IMR-90 (cell line): ENCODE measurements around the gene GALM. TPM values are rescaled to one million over a fixed set of nuclear protein-coding genes. Genes with fewer than 3 reads are reported as not detected.
A peak's percentile ranks its signal among the peaks of the same experiment; 100 is the strongest.

Source experiments
- ATAC-seq: fragments of 200-7000 bp; cut with Tn5 transposase; 2 replicates; pipeline ENCODE4 v1.9.1; 2020; ENCODE audit warnings: low read depth, mild to moderate bottlenecking, moderate library complexity
- BruUV-seq: library from RNA; stranded (reverse); fragments of 400-500 nt; replicated peaks from 2 replicates; lab custom pipeline; 2021; lab: Mats Ljungman, UMichigan
- CTCF ChIA-PET: fragments of 300-600 bp; formaldehyde crosslinking; extraction: SDS; loops from one replicate; lab custom pipeline; 2021; ENCODE audit warnings: antibody characterized with exemption; lab: Yijun Ruan, JAX
- POLR2A ChIA-PET: fragments of 300-600 bp; sonication (Branson Sonifier 250); formaldehyde crosslinking; loops from one replicate; lab custom pipeline; 2022; ENCODE audit warnings: antibody characterized with exemption; ENCODE audit not compliant: unreplicated experiment; lab: Charles Lee
- DNase-seq: peaks from one replicate; pipeline ENCODE4 v3.0.0; 2013
- H2AFZ ChIP-seq: replicated peaks from 2 replicates; pipeline ENCODE3; 2013; ENCODE audit warnings: low read length, mild to moderate bottlenecking; ENCODE audit not compliant: poor library complexity
- H2AK5ac ChIP-seq: 2 replicates; pipeline ENCODE4 v1.6.1; 2013; ENCODE audit warnings: low read depth, low read length, inconsistent platforms
- H2AK9ac ChIP-seq: replicated peaks from 2 replicates; pipeline ENCODE3; 2013; ENCODE audit warnings: mild to moderate bottlenecking, low read depth, low read length, moderate library complexity; ENCODE audit not compliant: poor library complexity
- H2BK120ac ChIP-seq: 2 replicates; pipeline ENCODE4 v1.6.1; 2013; ENCODE audit warnings: low read depth, low read length, inconsistent platforms
- H2BK15ac ChIP-seq: 3 replicates; pipeline ENCODE4 v1.6.1; 2013; ENCODE audit warnings: low read depth, low read length, inconsistent platforms
- H2BK20ac ChIP-seq: 2 replicates; pipeline ENCODE4 v1.6.1; 2013; ENCODE audit warnings: low read depth, mild to moderate bottlenecking, inconsistent platforms, low read length, moderate library complexity
- H2BK5ac ChIP-seq: 2 replicates; pipeline ENCODE4 v1.6.1; 2013; ENCODE audit warnings: mild to moderate bottlenecking, low read depth, low read length, inconsistent platforms; ENCODE audit not compliant: poor library complexity, severe bottlenecking
- H3K14ac ChIP-seq: replicated peaks from 2 replicates; pipeline ENCODE4 v1.6.1; 2013; ENCODE audit warnings: low read depth, low read length, inconsistent platforms
- H3K18ac ChIP-seq: 2 replicates; pipeline ENCODE4 v1.6.1; 2013; ENCODE audit warnings: low read depth, low read length, control low read depth
- H3K23ac ChIP-seq: 2 replicates; pipeline ENCODE4 v1.6.1; 2013; ENCODE audit warnings: low read depth, low read length, inconsistent platforms
- H3K27ac ChIP-seq: 2 replicates; pipeline ENCODE4 v1.5.1; 2013; ENCODE audit warnings: mild to moderate bottlenecking, control low read depth, low read length; ENCODE audit not compliant: insufficient read depth
- H3K27me3 ChIP-seq: 2 replicates; pipeline ENCODE4 v1.6.1; 2013; ENCODE audit warnings: low read length; ENCODE audit not compliant: control insufficient read depth, insufficient read depth
- H3K36me3 ChIP-seq: 2 replicates; pipeline ENCODE4 v1.6.1; 2013; ENCODE audit warnings: low read length, mixed read lengths; ENCODE audit not compliant: control insufficient read depth, insufficient read depth
- H3K4ac ChIP-seq: 2 replicates; pipeline ENCODE4 v1.6.1; 2013; ENCODE audit warnings: low read depth, low read length, inconsistent platforms
- H3K4me1 ChIP-seq: 2 replicates; pipeline ENCODE4 v1.6.1; 2013; ENCODE audit warnings: low read length, mixed read lengths; ENCODE audit not compliant: control insufficient read depth, insufficient read depth
- H3K4me2 ChIP-seq: 2 replicates; pipeline ENCODE4 v1.6.1; 2013; ENCODE audit warnings: low read depth, mild to moderate bottlenecking, control low read depth, low read length, moderate library complexity
- H3K4me3 ChIP-seq: 2 replicates; pipeline ENCODE4 v1.5.1; 2013; ENCODE audit warnings: low read depth, mild to moderate bottlenecking, control low read depth, low read length, moderate library complexity; ENCODE audit not compliant: insufficient read depth
- H3K56ac ChIP-seq: 2 replicates; pipeline ENCODE4 v1.6.1; 2013; ENCODE audit warnings: low read length, inconsistent platforms; ENCODE audit not compliant: insufficient read depth; ENCODE audit errors: extremely low read depth
- H3K79me1 ChIP-seq, 2 experiments: 2 replicates each; pipeline ENCODE4 v1.6.1; 2013; ENCODE audit warnings: low read length in 2 of 2, inconsistent platforms in 1 of 2, low read depth in 1 of 2
- H3K9ac ChIP-seq: 2 replicates; pipeline ENCODE4 v1.6.1; 2013; ENCODE audit warnings: low read depth, low read length, control low read depth
- H3K9me1 ChIP-seq: 2 replicates; pipeline ENCODE4 v1.6.1; 2013; ENCODE audit warnings: low read length, inconsistent platforms; ENCODE audit not compliant: insufficient read depth
- H3K9me3 ChIP-seq: 2 replicates; pipeline ENCODE4 v1.6.1; 2013; ENCODE audit warnings: low read length; ENCODE audit not compliant: control insufficient read depth, insufficient read depth
- H4K20me1 ChIP-seq: 2 replicates; pipeline ENCODE4 v1.6.1; 2013; ENCODE audit warnings: low read length, inconsistent platforms; ENCODE audit not compliant: insufficient read depth
- H4K5ac ChIP-seq: 2 replicates; pipeline ENCODE4 v1.6.1; 2013; ENCODE audit warnings: mild to moderate bottlenecking, low read depth, low read length, control low read depth
- H4K8ac ChIP-seq, 2 experiments: 2 replicates each; pipeline ENCODE4 v1.6.1; 2013; ENCODE audit warnings: low read depth in 2 of 2, low read length in 2 of 2, control low read depth in 1 of 2, inconsistent platforms in 1 of 2
- H4K91ac ChIP-seq: 2 replicates; pipeline ENCODE4 v1.6.1; 2013; ENCODE audit warnings: low read depth, low read length, inconsistent platforms; ENCODE audit not compliant: insufficient read depth
- BHLHE40 ChIP-seq: fragments of 150-350 bp; IDR thresholded peaks from 2 replicates; pipeline ENCODE4 v1.6.1; 2016; ENCODE audit warnings: mild to moderate bottlenecking, low read depth, low read length
- CEBPB ChIP-seq: IDR thresholded peaks from 2 replicates; pipeline ENCODE4 v1.6.1; 2012; ENCODE audit warnings: low read depth, low read length, improper control_type of control experiment
- CTCF ChIP-seq: conservative IDR thresholded peaks from 2 replicates; pipeline ENCODE4 v1.5.1; 2012; ENCODE audit warnings: mild to moderate bottlenecking, low read depth, low read length, improper control_type of control experiment
- ELK1 ChIP-seq: fragments of 150-350 bp; IDR thresholded peaks from 2 replicates; pipeline ENCODE4 v1.6.1; 2016; ENCODE audit warnings: low read depth, mild to moderate bottlenecking, low read length, moderate library complexity, borderline replicate concordance
- FOS ChIP-seq: fragments of 150-350 bp; IDR thresholded peaks from 2 replicates; pipeline ENCODE4 v1.6.1; 2016; ENCODE audit warnings: low read depth, low read length
- MAZ ChIP-seq: IDR thresholded peaks from 2 replicates; pipeline ENCODE4 v1.6.1; 2012; ENCODE audit warnings: low read depth, mild to moderate bottlenecking, low read length, improper control_type of control experiment, moderate library complexity, borderline replicate concordance
- MXI1 ChIP-seq: IDR thresholded peaks from 2 replicates; pipeline ENCODE4 v1.6.1; 2012; ENCODE audit warnings: low read depth, mild to moderate bottlenecking, low read length, moderate library complexity, borderline replicate concordance
- NFE2L2 ChIP-seq: fragments of 150-350 bp; IDR thresholded peaks from 2 replicates; pipeline ENCODE4 v1.6.1; 2016; ENCODE audit warnings: low read depth, mild to moderate bottlenecking, low read length
- POLR2A ChIP-seq: IDR thresholded peaks from 2 replicates; pipeline ENCODE4 v1.6.1; 2012; ENCODE audit warnings: mild to moderate bottlenecking, low read depth, low read length
- RAD21 ChIP-seq: IDR thresholded peaks from 2 replicates; pipeline ENCODE4 v1.6.1; 2012; ENCODE audit warnings: low read length, improper control_type of control experiment
- RFX5 ChIP-seq: IDR thresholded peaks from 2 replicates; pipeline ENCODE4 v1.8.0; 2012; ENCODE audit warnings: low read depth, mild to moderate bottlenecking, low read length, moderate library complexity
- SMC3 ChIP-seq: fragments of 150-350 bp; IDR thresholded peaks from 2 replicates; pipeline ENCODE4 v1.6.1; 2016; ENCODE audit warnings: low read depth, mild to moderate bottlenecking, antibody characterized with exemption, low read length, moderate library complexity
- WGBS, 2 experiments: methylation state at CpG; one replicate each; pipeline versions ENCODE4 v1.1.5 to v1.1.7; 2013; ENCODE audit warnings: missing lambda C conversion rate in 2 of 2; ENCODE audit not compliant: insufficient read length in 1 of 2; ENCODE audit errors: extremely low coverage in 2 of 2; 5-methylcytosine and 5-hydroxymethylcytosine counted together
- dilution Hi-C: fragments of 300-500 bp; cut with HindIII; formaldehyde crosslinking; loops from one replicate; pipeline ENCODE4 v1.14.3; 2018; ENCODE audit warnings: low sequenced_read_pairs; ENCODE audit not compliant: unreplicated experiment
- in situ Hi-C: fragments of 300-500 bp; cut with MboI; formaldehyde crosslinking; loops from 3 replicates; pipeline ENCODE4 v1.14.3; 2019; ENCODE audit warnings: low sequenced_read_pairs, inconsistent platforms, mixed read lengths
- intact Hi-C: fragments of 100-400 bp; cut with micrococcal nuclease; formaldehyde crosslinking; loops from 2 replicates; pipeline ENCODE4 v1.10.0; 2022
- polyA plus RNA-seq, 3 experiments: library from polyadenylated mRNA; depleted of rRNA; stranded (reverse); fragments of >200 nt; gene quantifications; 2 replicates each; pipeline ENCODE4 v1.2.3, GENCODE V29; 2012; ENCODE audit warnings: low replicate concordance in 1 of 3
- total RNA-seq: library from RNA; depleted of rRNA; stranded (reverse); fragments of >200 nt; gene quantifications from 2 replicates; pipeline ENCODE4 v1.2.3, GENCODE V29; 2012

The GALM gene
- total and polyA plus RNA-seq, 2 of the 4 experiments (the other 2 are of a cell fraction): 12.1 to 24.2 TPM

- no peak overlapping the region for H4K5ac ChIP-seq
- no TSS peak for BruUV-seq
- H3K9me1 ChIP-seq: no peaks in the 10 kb centered on the region
- H2AK9ac ChIP-seq: no peak overlapping the region
- H2BK120ac ChIP-seq: 0 out of 2 replicates have a peak overlapping the region, but pooled peaks have one; percentile 20
- peak overlapping the region; percentile 8 to 55; a peak in 2 of 4 replicates for H4K8ac ChIP-seq
- peak overlapping the region; percentile 5; the same call in 1 of the 2 replicates for H3K56ac ChIP-seq
- H3K79me1 ChIP-seq: peaks cover 0 to 15% of the 10 kb centered on the region in 2 experiments; a peak in 2 of 4 replicates
- H2AK5ac ChIP-seq: no peak overlapping the region
- H4K91ac ChIP-seq: no peak overlapping the region
- H3K36me3 ChIP-seq: no peaks in the 10 kb centered on the region
- TF ChIP-seq CTCF (no peak), FOS (no peak), MXI1 (no peak), RAD21 (no peak), CEBPB (no peak), ELK1 (no peak), RFX5 (no peak), MAZ (no peak), NFE2L2 (no peak), BHLHE40 (no peak), POLR2A (no peak), SMC3 (no peak)
- H3K27ac ChIP-seq: peak overlapping the region; percentile 60
- peak overlapping the region; percentile 10; the same call in 1 of the 2 replicates for H3K4ac ChIP-seq
- no peaks in the 10 kb centered on the region for H4K20me1 ChIP-seq
- POLR2A ChIA-PET: interaction anchor here (0.9 kb wide), 1 partner anchor 85 kb away, joined by 5 read pairs; the partner anchor contains the start of gene SRSF7
- 0 out of 2 replicates have a peak overlapping the region, but pooled peaks have one; percentile 0 for H2BK20ac ChIP-seq
- dilution Hi-C loops (no loop called here), in situ Hi-C loops (no loop called here), intact Hi-C loops (loop anchor here (1.0 kb wide), 2 partner anchors 50 to 65 kb away; no protein-coding TSS in a partner anchor)
- WGBS, 2 experiments: no CpG with 5 or more reads among the region's 4 CpGs
- H2AFZ ChIP-seq: peak overlapping the region; percentile 95
- peak; percentile 32 for DNase-seq
- H3K23ac ChIP-seq: peak overlapping the region; percentile 5; the same call in 1 of the 2 replicates
- H3K4me3 ChIP-seq: peak overlapping the region; percentile 68
- H2BK15ac ChIP-seq: no peak overlapping the region; the same call in 2 of the 3 replicates
- H3K27me3 ChIP-seq: no peaks in the 10 kb centered on the region
- ATAC-seq: peak; percentile 7
- H2BK5ac ChIP-seq: peak overlapping the region; percentile 18
- H3K4me2 ChIP-seq: peak overlapping the region; percentile 90
- H3K4me1 ChIP-seq: no peaks in the 10 kb centered on the region; the same call in 1 of the 2 replicates
- H3K14ac ChIP-seq: 0 out of 2 replicates have a peak overlapping the region, but pooled peaks have one; percentile 38
- H3K18ac ChIP-seq: peak overlapping the region; percentile 6; the same call in 1 of the 2 replicates
- H3K9me3 ChIP-seq: no peaks in the 10 kb centered on the region
- H3K9ac ChIP-seq: peak overlapping the region; percentile 58
- CTCF ChIA-PET: interaction anchor here (0.6 to 2.1 kb wide), 2 partner anchors 9 to 85 kb away, joined by 3 to 4 read pairs; no protein-coding TSS in a partner anchor
Observed at GRCh38 chr2:38666556-38666910, 619 bp downstream of the GALM start.
